ENCODE data around the gene TNNC1.

TNNC1 gene

DNA sequence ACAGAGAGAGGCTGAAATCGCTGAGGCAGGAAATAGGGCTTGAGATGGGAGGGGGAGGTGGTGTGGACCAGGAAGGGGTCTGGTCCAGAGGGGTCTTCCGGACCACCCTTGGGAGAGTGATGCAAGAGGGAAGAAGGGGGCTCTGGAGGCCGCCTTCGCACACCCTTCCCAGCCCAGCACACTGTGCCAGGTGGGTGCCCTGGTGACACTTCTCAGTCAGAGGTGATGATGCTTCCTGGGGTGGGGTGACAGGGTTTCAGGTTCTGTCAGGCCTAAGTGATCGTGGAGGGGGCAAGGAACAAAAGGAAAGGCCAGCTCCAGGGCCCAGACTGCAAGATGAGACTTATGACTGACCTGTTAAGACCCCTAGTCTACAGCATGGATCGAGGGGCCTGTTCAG, 21.6 kb downstream of the TNNC1 start:
- DNase-seq, result no peak

- DNase-seq, result no peak
These were observed 22.2 kb downstream of the TNNC1 start for GRCh38 chr3:52431459-52432223.

GRCh38 chr3:52430416-52430810, 23.4 kb downstream of the TNNC1 start:
- no peak for DNase-seq

DNA sequence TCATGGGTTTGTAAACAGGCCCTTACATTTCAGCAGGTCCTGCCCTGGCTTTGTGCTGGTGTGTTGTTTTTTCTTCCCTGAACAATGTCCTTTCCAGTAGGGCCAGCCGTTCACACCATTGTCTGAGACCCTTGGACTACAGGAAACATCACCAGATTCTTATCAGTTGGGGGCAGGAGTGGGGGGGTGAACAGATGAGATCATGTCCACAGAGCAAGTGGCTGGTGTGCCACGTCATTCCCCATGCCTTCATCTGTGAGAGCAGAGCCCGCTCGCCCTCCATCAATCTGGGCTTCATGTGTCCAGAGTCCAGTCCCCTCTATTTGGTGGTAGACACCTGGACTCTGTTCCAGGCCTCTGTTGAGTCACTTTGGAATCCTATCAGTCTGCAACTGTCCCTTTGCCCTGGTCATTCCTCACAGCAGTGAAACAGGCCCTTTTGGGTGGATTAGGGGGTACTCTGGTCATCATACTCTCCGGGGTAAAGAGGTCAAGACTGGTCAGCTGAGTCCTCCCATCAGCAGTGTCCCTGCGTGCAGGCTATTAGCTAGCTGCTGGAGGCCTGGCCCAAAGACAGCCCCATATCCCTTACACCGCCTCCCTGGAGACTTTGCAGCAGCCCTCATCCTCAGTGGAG, 23.9 kb downstream of the TNNC1 start:
- peak in 2 of 51 donors; percentile 9 to 45 for DNase-seq

DNA sequence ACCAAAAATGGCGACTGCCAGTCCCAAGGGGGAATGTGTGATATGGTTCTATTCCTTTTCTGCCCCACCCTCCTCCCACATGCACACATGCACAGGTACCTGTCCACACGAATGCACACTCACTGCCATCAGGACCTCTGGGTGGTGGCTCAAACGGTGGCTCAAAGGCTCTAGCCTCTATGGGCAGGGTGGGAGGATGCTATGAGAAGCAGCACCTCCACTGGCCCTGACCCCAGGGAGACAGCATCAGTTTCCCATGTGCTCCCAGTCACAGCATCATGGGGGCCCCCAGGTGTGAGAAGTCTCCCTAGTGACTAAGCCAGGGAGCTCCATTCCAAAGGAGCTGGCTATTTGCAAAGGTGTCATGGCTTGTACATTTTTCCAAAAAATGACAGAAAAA, 24.8 kb downstream of the TNNC1 start:
- no peak for DNase-seq

DNA sequence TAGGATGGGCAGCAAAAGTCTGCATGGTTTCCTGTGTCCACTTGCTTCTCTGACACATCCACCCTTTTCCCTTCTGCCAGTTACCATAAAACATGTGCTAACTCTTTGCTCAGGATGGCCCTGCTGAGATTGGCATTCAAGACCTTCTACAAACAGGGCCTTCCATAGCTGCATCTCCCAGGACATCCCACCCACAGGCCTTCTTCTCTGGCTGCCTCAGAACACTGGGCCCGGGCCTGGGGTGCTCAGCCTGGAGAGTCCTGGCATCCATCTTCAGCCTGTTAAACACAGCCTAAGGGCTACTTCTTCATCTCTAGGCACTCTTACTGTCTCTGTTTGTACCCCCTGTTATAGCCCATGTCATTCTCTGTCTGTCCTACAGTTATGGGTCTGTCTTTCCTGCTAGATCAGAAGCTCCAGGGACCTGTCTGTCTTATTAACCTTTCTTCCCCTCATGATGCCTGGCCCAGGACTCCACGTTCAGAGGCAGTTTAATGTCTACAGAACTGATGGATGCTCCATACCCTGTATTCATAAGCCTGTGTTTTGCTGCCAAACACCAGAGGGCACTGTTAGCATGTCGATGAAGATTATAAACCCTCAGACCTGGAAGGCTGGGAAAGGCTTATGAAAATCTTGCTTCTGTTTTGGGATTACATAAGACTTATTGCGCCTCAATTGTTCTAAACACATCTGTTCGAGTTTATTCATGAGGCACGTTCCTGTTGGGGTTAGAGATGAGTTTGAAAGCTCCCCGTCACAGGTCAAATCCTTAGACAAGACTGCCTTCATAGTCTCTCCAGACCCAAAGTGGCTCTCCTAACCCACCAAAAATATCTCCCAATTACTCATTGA, 25.5 kb downstream of the TNNC1 start:
- peak in 29 of 51 donors; percentile 5 to 82 (median 48) for DNase-seq

- DNase-seq, result no peak
These were observed 30.7 kb downstream of the TNNC1 start for GRCh38 chr3:52423173-52423572.

DNA sequence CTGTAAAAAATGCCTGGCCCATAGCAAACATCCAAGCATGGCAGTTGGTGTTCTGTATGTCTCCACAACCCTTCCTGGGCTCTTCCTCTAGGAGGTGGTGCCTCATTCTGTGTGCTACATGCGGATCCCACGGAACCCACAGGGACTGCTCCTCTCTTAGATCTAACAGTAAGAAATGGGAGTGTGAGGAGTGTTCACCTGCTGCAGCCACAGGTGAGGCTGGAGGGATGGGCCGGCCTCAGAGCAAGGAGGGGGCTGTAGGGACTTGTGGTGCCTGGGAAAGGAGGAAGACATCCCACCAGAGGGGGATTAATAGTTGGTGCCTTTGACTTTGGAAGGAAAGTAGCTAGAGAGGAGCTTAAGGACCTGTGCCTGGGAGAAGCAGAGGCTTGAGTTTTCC, 31.2 kb downstream of the TNNC1 start:
- no peak for DNase-seq

DNA sequence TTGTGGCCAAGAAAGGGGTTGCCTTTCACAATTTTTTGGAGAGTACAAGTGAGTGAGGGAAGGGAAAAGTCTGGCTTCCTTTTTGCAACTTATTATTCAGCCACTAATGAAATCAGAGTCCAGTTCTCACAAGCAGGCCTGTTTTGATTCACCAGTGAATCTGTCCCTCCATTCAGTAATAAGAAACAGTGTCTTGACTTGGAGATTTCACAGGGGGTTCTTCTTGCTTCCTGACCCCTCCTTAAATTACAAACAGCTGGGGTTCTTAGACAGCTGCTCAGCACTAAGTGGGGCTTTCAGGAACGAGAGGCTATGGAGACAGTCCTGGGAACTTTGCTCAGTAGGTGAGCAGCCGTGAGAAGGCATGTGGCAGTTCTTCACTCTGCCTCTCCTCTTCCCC, 33.5 kb downstream of the TNNC1 start:
- DNase-seq, result no peak

DNA sequence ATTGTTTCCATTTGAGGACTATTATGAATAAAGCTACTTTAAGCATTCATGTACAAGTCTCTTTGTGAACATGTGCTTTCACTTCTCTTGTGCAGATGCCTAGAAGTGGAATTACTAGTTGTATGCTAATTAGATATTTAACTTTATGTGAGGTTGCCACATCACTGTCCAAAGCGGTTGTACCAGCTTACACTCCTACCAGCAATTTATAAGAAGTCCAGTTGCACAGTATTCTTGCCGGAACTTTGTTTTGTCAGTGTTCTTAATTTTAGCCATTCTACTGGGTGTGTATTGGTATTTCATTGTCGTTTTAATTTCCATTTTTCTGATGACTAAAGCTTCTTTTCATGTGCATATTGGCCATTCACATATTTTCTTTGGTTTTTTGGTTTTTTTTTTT, 38.0 kb downstream of the TNNC1 start:
- no peak for DNase-seq

- no peak for DNase-seq
These were observed 45.4 kb downstream of the TNNC1 start for GRCh38 chr3:52408466-52408865.

- no peak for DNase-seq
These were observed 46.1 kb downstream of the TNNC1 start for GRCh38 chr3:52407779-52408178.

DNA sequence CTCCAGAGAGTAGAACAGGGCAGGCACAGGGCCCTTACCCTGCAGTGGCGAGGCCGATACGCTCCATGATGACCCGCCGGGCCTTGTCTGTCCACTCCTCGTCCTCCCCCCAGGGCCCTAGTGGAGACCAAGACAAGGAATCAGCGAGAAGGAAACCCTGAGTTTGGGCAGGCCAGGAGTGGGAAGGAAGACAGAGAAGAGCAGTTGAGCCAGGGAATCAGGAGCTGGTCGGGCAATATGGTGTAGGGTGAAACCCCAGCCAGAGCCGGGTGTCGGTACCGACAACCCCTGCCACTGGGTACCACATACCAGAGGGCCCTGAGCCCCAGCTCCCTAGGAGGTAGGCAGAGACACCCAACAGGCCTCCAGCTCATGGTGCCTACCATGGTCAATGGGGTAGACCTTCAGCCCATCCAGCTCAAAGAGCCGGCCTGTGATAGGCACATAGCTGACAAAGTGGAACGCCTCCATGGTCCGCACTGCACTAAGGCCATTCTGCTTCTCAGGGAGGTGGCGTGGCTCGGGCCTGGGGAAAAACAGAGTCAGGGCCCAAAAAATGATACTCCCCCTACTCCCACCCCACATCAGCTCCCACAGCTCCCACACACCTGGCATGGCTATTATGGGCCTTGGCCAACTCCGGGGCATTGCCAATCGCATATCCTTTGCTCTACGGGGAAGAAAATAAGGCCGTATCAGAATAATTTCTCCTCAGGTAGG, 46.9 kb downstream of the TNNC1 start:
- DNase-seq, result no peak

DNA sequence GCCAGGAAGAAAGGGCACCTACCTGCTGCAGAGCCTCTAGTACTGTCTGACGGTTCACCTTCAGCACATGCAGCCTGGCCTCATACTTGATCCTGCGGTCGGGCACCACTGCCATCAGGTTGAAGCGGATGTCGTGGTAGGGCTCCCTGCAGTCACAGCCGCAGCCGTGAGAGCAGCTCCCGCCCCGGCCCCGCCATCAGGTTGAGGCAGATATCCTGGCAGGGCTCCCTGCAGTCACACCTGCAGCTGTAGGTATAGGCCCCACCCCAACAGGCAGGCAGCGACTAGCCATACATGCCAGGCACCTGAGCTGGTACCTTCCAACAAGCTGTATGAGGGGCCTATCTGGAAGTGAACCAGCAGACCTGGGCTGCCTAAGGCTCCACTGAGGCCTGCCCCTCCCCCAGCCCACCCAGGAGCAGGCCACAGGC, 47.6 kb downstream of the TNNC1 start:
- DNase-seq, result no peak

DNA sequence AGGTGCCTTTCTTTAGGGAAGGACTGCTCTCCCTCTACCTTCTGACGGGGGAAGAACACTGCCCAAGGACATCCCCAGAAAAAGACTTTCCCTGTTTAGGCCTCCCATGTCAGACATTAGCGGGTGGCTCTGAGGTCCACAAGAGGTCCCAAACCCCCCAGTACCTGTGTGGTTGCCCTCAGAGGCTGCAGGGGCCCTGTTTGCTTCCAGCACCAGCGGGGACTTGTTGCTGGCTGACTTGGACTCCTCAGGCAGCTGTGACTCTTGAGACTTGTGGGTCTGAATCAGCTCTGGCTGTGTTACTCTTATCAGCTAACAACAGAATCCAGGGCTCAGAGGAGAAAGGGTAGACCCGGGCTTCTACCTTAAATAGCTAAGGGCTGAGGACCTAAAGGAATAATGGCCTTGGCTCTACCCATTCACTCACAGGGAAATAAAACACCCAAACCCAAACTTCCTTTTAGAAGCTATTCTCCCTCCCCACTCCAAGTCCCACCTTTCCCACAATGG, 48.2 kb downstream of the TNNC1 start:
- DNase-seq, result no peak

- DNase-seq, result no peak
These were observed 48.8 kb downstream of the TNNC1 start for GRCh38 chr3:52405066-52405465.

DNA sequence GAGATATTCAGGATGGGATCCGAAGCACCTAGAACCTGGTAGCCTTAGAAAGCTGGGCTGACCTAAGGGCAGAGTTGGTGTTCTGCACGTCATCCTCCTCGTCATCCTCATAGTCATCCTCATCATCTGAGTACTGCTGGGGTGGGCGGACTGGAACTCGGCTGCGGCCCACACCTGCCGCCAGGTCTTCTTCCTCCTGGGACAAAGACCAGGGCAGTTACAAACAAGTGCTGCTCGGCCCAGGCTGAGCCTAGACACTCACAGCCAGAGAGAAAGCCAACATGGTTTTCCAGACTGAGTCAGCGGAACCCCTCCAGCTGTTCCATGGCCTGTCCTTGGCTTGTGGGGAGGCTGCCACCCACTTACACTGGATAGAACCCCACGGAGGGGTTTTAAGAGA, 49.5 kb downstream of the TNNC1 start:
- DNase-seq, result no peak

DNA sequence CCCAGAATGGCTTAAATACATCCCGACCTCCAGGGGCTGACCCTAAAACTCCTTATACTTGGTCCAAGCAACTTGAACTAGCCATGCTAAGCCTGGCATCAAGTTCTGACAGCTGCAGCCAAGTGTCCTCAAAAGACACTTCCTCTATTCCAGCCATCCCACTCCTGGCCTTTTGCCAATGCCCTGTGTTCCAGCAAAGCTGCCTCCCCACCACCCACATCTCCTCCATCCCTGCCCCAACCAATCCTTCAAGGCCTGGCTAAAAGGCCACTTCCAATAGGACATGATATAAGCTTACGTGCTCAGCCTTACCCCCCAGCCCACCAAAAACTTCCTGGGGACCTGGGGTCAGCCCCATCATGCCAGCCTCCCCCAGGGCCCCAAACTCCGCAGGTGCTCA, 49.9 kb downstream of the TNNC1 start:
- peak in 4 of 51 donors; percentile 5 to 26 (median 12) for DNase-seq

DNA sequence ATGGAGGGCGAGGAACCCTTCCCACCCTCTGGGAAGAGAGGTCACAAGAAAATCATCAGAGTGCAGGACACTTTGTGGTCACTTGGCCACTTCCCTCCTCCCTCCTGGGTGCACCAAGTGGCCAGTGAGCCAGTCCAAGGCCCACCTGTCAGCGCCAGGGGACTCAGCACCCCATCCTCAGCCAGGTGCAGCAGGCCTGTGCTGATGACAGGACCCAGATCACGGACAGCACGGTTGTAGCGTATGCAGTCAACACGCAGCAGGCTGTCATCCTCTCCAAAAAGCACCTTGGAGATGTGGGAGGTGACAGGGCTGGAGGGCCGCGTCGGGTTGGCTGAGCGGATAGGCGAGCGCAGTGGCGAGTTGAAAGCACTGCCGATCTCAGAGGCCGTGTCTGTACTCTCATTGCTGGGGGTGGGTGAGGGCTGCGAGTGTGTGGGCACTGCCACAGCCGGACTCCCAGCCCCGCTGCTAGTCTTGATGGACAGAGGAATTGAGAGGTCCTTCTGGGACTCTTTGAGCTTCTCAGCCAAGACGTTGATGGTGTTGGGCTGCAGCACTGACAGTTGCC, 50.5 kb downstream of the TNNC1 start:
- no peak for DNase-seq

GRCh38 chr3:52402706-52403270, 51.1 kb downstream of the TNNC1 start:
- no peak for DNase-seq

DNA sequence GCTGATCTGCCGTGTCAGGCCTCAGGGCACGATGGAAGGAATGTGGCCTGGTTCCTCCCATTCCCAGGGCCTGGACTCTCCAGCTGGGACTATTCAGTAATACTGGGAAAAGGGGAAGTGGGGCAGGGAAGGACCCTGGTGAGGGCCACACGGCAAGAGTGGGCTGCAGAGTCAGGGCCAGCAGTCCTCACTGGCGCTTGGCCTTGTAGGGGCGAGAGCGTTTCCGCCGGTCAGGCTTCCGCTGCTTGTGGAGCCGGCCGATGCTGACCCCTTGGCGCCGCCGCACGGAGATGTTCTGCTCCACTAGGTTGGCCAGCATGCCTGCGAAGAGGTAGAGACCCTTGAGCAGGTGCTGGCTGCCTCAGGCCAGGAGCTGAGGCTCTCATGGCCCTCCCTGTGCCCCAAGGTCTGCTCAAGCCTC, 51.7 kb downstream of the TNNC1 start:
- DNase-seq, result no peak

Measured in hypothalamus (tissue), 51 donors.